SU-DHL-6 (cell line): ENCODE results near the gene ASTN1.

Experiments used
- H2AFZ ChIP-seq: fragments of 200-600 bp; sonication (generic); 2 replicates; pipeline ENCODE4 v1.6.1; 2014; ENCODE audit warnings: low read depth, mild to moderate bottlenecking, moderate library complexity, mixed read lengths, antibody characterized with exemption, low read length; ENCODE audit not compliant: severe bottlenecking
- H3F3A ChIP-seq: fragments of 200-600 bp; shearing (Covaris generic); 2 replicates; pipeline ENCODE4 v1.6.0; 2016; ENCODE audit warnings: antibody characterized with exemption, mild to moderate bottlenecking; ENCODE audit not compliant: insufficient read depth
- H3K27ac ChIP-seq: fragments of 200-600 bp; sonication (generic); 2 replicates; pipeline ENCODE4 v1.5.1; 2016; ENCODE audit warnings: low read depth, mild to moderate bottlenecking, low read length, moderate library complexity, mixed read lengths
- H3K27me3 ChIP-seq: fragments of 200-600 bp; sonication (generic), shearing (Covaris generic); 2 replicates; pipeline ENCODE4 v1.6.0; 2014; ENCODE audit warnings: mild to moderate bottlenecking, low read length
- H3K36me3 ChIP-seq: fragments of 200-600 bp; sonication (generic); 2 replicates; pipeline ENCODE4 v1.6.1; 2014; ENCODE audit warnings: mild to moderate bottlenecking, low read length, mixed read lengths
- H3K4me2 ChIP-seq: fragments of 300-600, 200-600 bp; shearing (Covaris generic), sonication (generic); 2 replicates; pipeline ENCODE4 v1.6.0; 2014; ENCODE audit warnings: low read length, low read depth, mild to moderate bottlenecking; ENCODE audit not compliant: poor library complexity, severe bottlenecking
- H3K4me3 ChIP-seq: fragments of 200-600 bp; sonication (generic); 2 replicates; pipeline ENCODE4 v1.5.1; 2014; ENCODE audit warnings: antibody characterized with exemption, low read length, mild to moderate bottlenecking, mixed read lengths; ENCODE audit not compliant: insufficient read depth, poor library complexity, severe bottlenecking
- H3K79me2 ChIP-seq: fragments of 200-600 bp; sonication (generic); 2 replicates; pipeline ENCODE4 v1.6.1; 2014; ENCODE audit warnings: mild to moderate bottlenecking, low read length, moderate library complexity; ENCODE audit not compliant: insufficient read depth
- H3K9ac ChIP-seq: fragments of 200-600 bp; sonication (generic); 2 replicates; pipeline ENCODE4 v1.7.0; 2014; ENCODE audit warnings: mild to moderate bottlenecking, low read length
- H3K9me2 ChIP-seq: fragments of 200-600 bp; sonication (generic); replicated peaks from 2 replicates; pipeline ENCODE4 v1.6.1; 2014; ENCODE audit warnings: low read length; ENCODE audit not compliant: insufficient read depth
- H3K9me3 ChIP-seq: fragments of 200-600 bp; sonication (generic); 2 replicates; pipeline ENCODE4 v1.6.1; 2014; ENCODE audit warnings: low read length, mixed read lengths; ENCODE audit not compliant: insufficient read depth
- H4K20me1 ChIP-seq: fragments of 200-600 bp; sonication (generic); 2 replicates; pipeline ENCODE4 v1.6.1; 2014; ENCODE audit warnings: low read depth, mild to moderate bottlenecking, antibody characterized with exemption, low read length, moderate library complexity, mixed read lengths
- CTCF ChIP-seq: fragments of 200-600 bp; sonication (generic); IDR thresholded peaks from one replicate; pipeline ENCODE4 v1.5.1; 2017; ENCODE audit warnings: antibody characterized with exemption, mild to moderate bottlenecking, low read length, moderate library complexity; ENCODE audit not compliant: insufficient read depth, poor library complexity, severe bottlenecking
- EZH2phosphoT487 ChIP-seq: fragments of 200-600 bp; sonication (generic), shearing (Covaris generic); conservative IDR thresholded peaks from 2 replicates; pipeline ENCODE4 v1.6.1; 2018; ENCODE audit warnings: mild to moderate bottlenecking, antibody characterized with exemption, low read length, moderate library complexity, mixed read lengths

ASTN1 gene

GRCh38 chr1:176983731-176984130, 180.8 kb downstream of the ASTN1 start:
- H3K9ac ChIP-seq = no peak overlapping the region
- no peak overlapping the region for H3K4me3 ChIP-seq
- no peaks in the 10 kb centered on the region for H3K9me2 ChIP-seq
- H4K20me1 ChIP-seq = no peaks in the 10 kb centered on the region
- H3K79me2 ChIP-seq = no peaks in the 10 kb centered on the region
- TF ChIP-seq EZH2phosphoT487 (no peak), CTCF (no peak)
- no peak overlapping the region for H2AFZ ChIP-seq
- H3K36me3 ChIP-seq = no peaks in the 10 kb centered on the region
- H3K27me3 ChIP-seq = no peaks in the 10 kb centered on the region
- H3K9me3 ChIP-seq = no peaks in the 10 kb centered on the region
- no peaks in the 10 kb centered on the region for H3F3A ChIP-seq
- H3K27ac ChIP-seq = no peak overlapping the region
- H3K4me2 ChIP-seq = no peak overlapping the region

GRCh38 chr1:176976771-176977170, 187.7 kb downstream of the ASTN1 start:
- Histone ChIP-seq H3K9ac (no peak overlapping the region), H3K27ac (no peak overlapping the region), H2AFZ (no peak overlapping the region), H3K79me2 (no peaks in the 10 kb centered on the region), H3F3A (no peaks in the 10 kb centered on the region), H3K9me2 (no peaks in the 10 kb centered on the region), H3K9me3 (no peaks in the 10 kb centered on the region), H3K27me3 (no peaks in the 10 kb centered on the region), H3K4me3 (no peak overlapping the region), H3K4me2 (no peak overlapping the region), H4K20me1 (no peaks in the 10 kb centered on the region), H3K36me3 (no peaks in the 10 kb centered on the region)
- TF ChIP-seq EZH2phosphoT487 = no peak
- no peak for TF ChIP-seq CTCF

GRCh38 chr1:176976225-176976624, 188.3 kb downstream of the ASTN1 start:
- H4K20me1 ChIP-seq = no peaks in the 10 kb centered on the region
- H3K9ac ChIP-seq = no peak overlapping the region
- no peaks in the 10 kb centered on the region for H3F3A ChIP-seq
- H2AFZ ChIP-seq = no peak overlapping the region
- no peaks in the 10 kb centered on the region for H3K27me3 ChIP-seq
- H3K9me3 ChIP-seq = no peaks in the 10 kb centered on the region
- H3K4me3 ChIP-seq = no peak overlapping the region
- H3K79me2 ChIP-seq = no peaks in the 10 kb centered on the region
- H3K36me3 ChIP-seq = no peaks in the 10 kb centered on the region
- no peaks in the 10 kb centered on the region for H3K9me2 ChIP-seq
- no peak overlapping the region for H3K4me2 ChIP-seq
- no peak overlapping the region for H3K27ac ChIP-seq
- TF ChIP-seq EZH2phosphoT487 (no peak), CTCF (no peak)

GRCh38 chr1:176964687-176965086, 199.8 kb downstream of the ASTN1 start:
- no peaks in the 10 kb centered on the region for H3K9me2 ChIP-seq
- no peak overlapping the region for H3K27ac ChIP-seq
- no peaks in the 10 kb centered on the region for H3K36me3 ChIP-seq
- no peaks in the 10 kb centered on the region for H3K27me3 ChIP-seq
- H3K79me2 ChIP-seq = no peaks in the 10 kb centered on the region
- TF ChIP-seq CTCF (no peak), EZH2phosphoT487 (no peak)
- no peaks in the 10 kb centered on the region for H3K9me3 ChIP-seq
- H4K20me1 ChIP-seq = no peaks in the 10 kb centered on the region
- H3K9ac ChIP-seq = no peak overlapping the region
- H3F3A ChIP-seq = no peaks in the 10 kb centered on the region
- H3K4me3 ChIP-seq = no peak overlapping the region
- no peak overlapping the region for H3K4me2 ChIP-seq
- H2AFZ ChIP-seq = no peak overlapping the region
